Liver (tissue), 9 donors: ENCODE results near the gene PROB1. TPM values are rescaled to one million over a fixed set of nuclear protein-coding genes. Genes with fewer than 3 reads are reported as not detected.
"Not testable (repeated sequence)": the region's sequence is repeated elsewhere in the genome, so short reads cannot be mapped to it uniquely, and the experiment has no call there.

ENCODE experiments used
- DNase-seq: peaks from one replicate; pipeline ENCODE4 v3.0.0-alpha.2; 2017; ENCODE audit warnings: low spot score
- H3K27ac ChIP-seq, 2 donors: one replicate each; pipeline ENCODE4 v1.7.0; 2013; ENCODE audit warnings: inconsistent platforms in 2 of 2, low read length in 2 of 2, control low read depth in 1 of 2, low read depth in 1 of 2, mild to moderate bottlenecking in 1 of 2
- H3K27me3 ChIP-seq, 4 donors: one replicate each; pipeline versions ENCODE4 v1.6.1 to v1.7.0; 2013; ENCODE audit warnings: low read length in 3 of 4, inconsistent platforms in 1 of 4, mild to moderate bottlenecking in 1 of 4, moderate library complexity in 1 of 4; ENCODE audit not compliant: control insufficient read depth in 4 of 4, insufficient read depth in 4 of 4
- H3K36me3 ChIP-seq, 4 donors: one replicate each; pipeline versions ENCODE4 v1.6.1 to v1.7.0; 2013; ENCODE audit warnings: low read length in 3 of 4, mild to moderate bottlenecking in 3 of 4, low read depth in 1 of 4, moderate library complexity in 1 of 4; ENCODE audit not compliant: control insufficient read depth in 4 of 4, insufficient read depth in 3 of 4
- H3K4me1 ChIP-seq, 4 donors: one replicate each; pipeline versions ENCODE4 v1.6.1 to v1.7.0; 2013; ENCODE audit warnings: low read length in 3 of 4, mild to moderate bottlenecking in 3 of 4, moderate library complexity in 1 of 4; ENCODE audit not compliant: control insufficient read depth in 4 of 4, insufficient read depth in 4 of 4
- H3K4me3 ChIP-seq, 3 donors: one replicate each; pipeline versions ENCODE4 v1.6.1 to v1.7.0; 2013; ENCODE audit warnings: low read length in 3 of 3, control low read depth in 1 of 3, low read depth in 1 of 3, mild to moderate bottlenecking in 1 of 3
- H3K9ac ChIP-seq, 2 donors: one replicate each; pipeline ENCODE4 v1.7.0; 2013; ENCODE audit warnings: low read length in 2 of 2, mild to moderate bottlenecking in 2 of 2, moderate library complexity in 2 of 2, control low read depth in 1 of 2, low read depth in 1 of 2
- H3K9me3 ChIP-seq, 4 donors: one replicate each; pipeline versions ENCODE4 v1.6.1 to v1.7.0; 2013; ENCODE audit warnings: low read length in 3 of 4; ENCODE audit not compliant: control insufficient read depth in 4 of 4
- ATF3 ChIP-seq: IDR thresholded peaks from 2 replicates; pipeline ENCODE4 v1.6.1; 2016; ENCODE audit warnings: antibody characterized with exemption
- CTCF ChIP-seq: fragments of 150-350 bp; IDR thresholded peaks from 2 replicates; pipeline ENCODE4 v1.5.1; 2017; ENCODE audit warnings: improper control_type of control experiment, low read depth, low read length; ENCODE audit not compliant: missing input control
- EGR1 ChIP-seq, 2 donors: IDR thresholded peaks; 2 replicates each; pipeline ENCODE4 v1.6.1; 2016 to 2018; ENCODE audit warnings: antibody characterized with exemption in 2 of 2, low read depth in 2 of 2
- FOXA2 ChIP-seq: IDR thresholded peaks from 2 replicates; pipeline ENCODE4 v1.6.1; 2016; ENCODE audit warnings: antibody characterized with exemption
- GABPA ChIP-seq, 2 donors: IDR thresholded peaks in 1 of 2; conservative IDR thresholded peaks in 1 of 2; 2 replicates each; pipeline ENCODE4 v1.6.1; 2016; ENCODE audit warnings: antibody characterized with exemption in 2 of 2, mild to moderate bottlenecking in 1 of 2, moderate library complexity in 1 of 2
- HNF4G ChIP-seq: IDR thresholded peaks from 2 replicates; pipeline ENCODE4 v1.6.1; 2016; ENCODE audit warnings: antibody characterized with exemption
- NR2F2 ChIP-seq: IDR thresholded peaks from 2 replicates; pipeline ENCODE4 v1.6.1; 2016; ENCODE audit warnings: antibody characterized with exemption
- RAD21 ChIP-seq, 2 donors: IDR thresholded peaks; 2 replicates each; pipeline ENCODE4 v1.6.1; 2016; ENCODE audit warnings: antibody characterized with exemption in 2 of 2, mild to moderate bottlenecking in 2 of 2
- RXRA ChIP-seq, 2 donors: IDR thresholded peaks; 2 replicates each; pipeline ENCODE4 v1.6.1; 2017 to 2018; ENCODE audit warnings: antibody characterized with exemption in 2 of 2, mild to moderate bottlenecking in 1 of 2
- SP1 ChIP-seq: IDR thresholded peaks from 2 replicates; pipeline ENCODE4 v1.6.1; 2018; ENCODE audit warnings: antibody characterized with exemption, mild to moderate bottlenecking
- TAF1 ChIP-seq: conservative IDR thresholded peaks from 2 replicates; pipeline ENCODE4 v1.6.1; 2016; ENCODE audit warnings: antibody characterized with exemption, mild to moderate bottlenecking
- ZBTB33 ChIP-seq: IDR thresholded peaks from 2 replicates; pipeline ENCODE4 v1.6.1; 2016; ENCODE audit warnings: antibody characterized with exemption
- WGBS: extraction: QIAGEN DNeasy Blood & Tissue Kit; methylation state at CpG from one replicate; pipeline ENCODE4 v1.1.7; 2013; 5-methylcytosine and 5-hydroxymethylcytosine counted together
- polyA plus RNA-seq, 2 donors: library from polyadenylated mRNA; stranded (reverse) in 1 of 2; unstranded in 1 of 2; fragments of 200-250 nt in 1 of 2; fragments of >200 nt in 1 of 2; fragmentation: Nextera tagmentation in 1 of 2; extraction: Ambion mirVana in 1 of 2; gene quantifications; one replicate each; pipeline versions ENCODE4 v1.2.1 to v1.2.3, GENCODE V29; 2013 to 2015
- total RNA-seq, 2 donors: library from RNA; depleted of rRNA; stranded (reverse); fragments of >200 nt; gene quantifications; one replicate each; pipeline ENCODE4 v1.2.3, GENCODE V29; 2014
- donor health status: healthy.
- donor health status: healthy.
- donor health status: healthy.
- donor health status: healthy.
- donor health status: healthy.

The PROB1 gene
- total and polyA plus RNA-seq, 4 donors: 0.04 to 0.67 (median 0.34) TPM

DNA sequence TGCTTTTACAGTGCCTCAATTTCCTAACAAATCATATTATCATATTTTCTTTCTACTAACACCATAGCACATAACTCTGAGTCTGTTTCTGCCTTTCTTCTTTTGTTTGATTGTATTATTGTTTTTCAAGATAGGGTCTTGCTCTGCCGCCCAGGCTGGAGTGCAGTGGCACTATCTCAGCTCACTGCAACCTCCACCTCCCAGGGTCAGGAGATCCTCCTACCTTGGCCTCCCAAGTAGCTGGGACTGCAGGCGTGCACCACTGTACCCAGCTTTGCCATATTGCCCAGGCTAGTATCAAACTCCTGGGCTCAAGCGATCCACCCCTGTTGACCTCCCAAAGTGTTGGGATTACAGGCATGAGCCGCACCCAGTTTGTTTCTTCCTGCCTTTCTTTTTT is 34.5 kb downstream of the PROB1 start (continued):
- TF ChIP-seq ATF3 (no peak), NR2F2 (no peak), RAD21 (IDR thresholded peaks at IDR 0.05) (no peak), RXRA (IDR thresholded peaks at IDR 0.05) (no peak), EGR1 (IDR thresholded peaks at IDR 0.05; ENCODE audit: low read depth in 2 of 2) (no peak), GABPA (IDR thresholded peaks at IDR 0.05 in 1 of 2, conservative IDR thresholded peaks at IDR 0.05 in 1 of 2) (no peak), HNF4G (no peak), ZBTB33 (no peak)

GRCh38 chr5:139358064-139358463 is 36.8 kb downstream of the PROB1 start:
- H3K4me3 ChIP-seq: no peak overlapping the region

DNA sequence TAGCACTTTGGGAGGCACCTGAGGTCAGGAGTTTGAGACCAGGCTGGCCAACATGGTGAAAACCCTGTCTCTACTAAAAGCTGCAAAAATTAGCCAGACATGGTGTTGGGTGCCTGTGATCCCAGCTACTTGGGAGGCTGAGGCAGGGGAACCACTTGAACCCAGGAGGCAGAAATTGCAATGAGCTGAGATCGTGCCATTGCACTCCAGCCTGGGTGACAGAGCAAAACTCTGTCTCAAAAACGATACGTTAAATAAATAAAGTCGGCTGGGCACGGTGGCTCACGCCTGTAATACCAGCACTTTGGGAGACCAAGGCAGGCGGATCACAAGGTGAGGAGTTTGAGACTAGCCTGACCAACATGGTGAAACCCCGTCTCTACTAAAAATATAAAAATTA is 39.0 kb downstream of the PROB1 start:
- not testable (repeated sequence) for H3K4me1 ChIP-seq, H3K9me3 ChIP-seq, H3K36me3 ChIP-seq, H3K4me3 ChIP-seq, DNase-seq, H3K27ac ChIP-seq, H3K27me3 ChIP-seq, H3K9ac ChIP-seq
- WGBS: 96% methylated on average over 8 of the region's 8 CpGs

More at GRCh38 chr5:139358064-139358463, 36.8 kb downstream of the PROB1 start:
- Histone ChIP-seq H3K4me1 (no peaks in the 10 kb centered on the region), H3K27ac (no peak overlapping the region), H3K9ac (no peak overlapping the region), H3K36me3 (peaks cover 0 to 2% (median under 1%) of the 10 kb centered on the region in 4 donors), H3K9me3 (no peaks in the 10 kb centered on the region), H3K27me3 (no peaks in the 10 kb centered on the region)
- no peak for DNase-seq
- TF ChIP-seq ZBTB33 (no peak), TAF1 (no peak), FOXA2 (no peak), RAD21 (IDR thresholded peaks at IDR 0.05) (no peak), NR2F2 (no peak), SP1 (no peak), CTCF (no peak), HNF4G (no peak), ATF3 (no peak), GABPA (IDR thresholded peaks at IDR 0.05 in 1 of 2, conservative IDR thresholded peaks at IDR 0.05 in 1 of 2) (no peak), RXRA (IDR thresholded peaks at IDR 0.05) (no peak)
